Neural crest cell (in vitro differentiated cells): ENCODE measurements around the gene TFDP3. TPM values are rescaled to one million over a fixed set of nuclear protein-coding genes. Genes with fewer than 3 reads are reported as not detected.

Experiments
- DNase-seq: peaks from one replicate; pipeline ENCODE4 v3.0.0; 2021; ENCODE audit warnings: low read depth, mixed read lengths, low spot score
- H3K27ac Mint-ChIP-seq: one replicate; pipeline ENCODE4 v1.8.0; 2021; ENCODE audit warnings: mild to moderate bottlenecking, mixed read lengths; ENCODE audit not compliant: unreplicated experiment
- H3K27me3 Mint-ChIP-seq: 2 replicates; pipeline ENCODE4 v1.8.0; 2021; ENCODE audit warnings: low read depth, mild to moderate bottlenecking, mixed read lengths
- H3K36me3 Mint-ChIP-seq: 2 replicates; pipeline ENCODE4 v1.8.0; 2021; ENCODE audit warnings: low read depth, mild to moderate bottlenecking, mixed read lengths
- H3K4me1 Mint-ChIP-seq: 2 replicates; pipeline ENCODE4 v1.8.0; 2021; ENCODE audit warnings: mixed read lengths
- H3K4me3 Mint-ChIP-seq: one replicate; pipeline ENCODE4 v1.8.0; 2021; ENCODE audit warnings: mild to moderate bottlenecking, mixed read lengths
- H3K9me3 Mint-ChIP-seq: 2 replicates; pipeline ENCODE4 v1.8.0; 2021; ENCODE audit warnings: mixed read lengths
- total RNA-seq: library from RNA; stranded (reverse); gene quantifications from 2 replicates; pipeline ENCODE4 v1.2.1, GENCODE V29; 2021
- TF ChIP-seq, protein P1 (sequence below): fragments of 200-600 bp; sonication (generic); conservative IDR thresholded peaks from 2 replicates; pipeline ENCODE4 v1.5.0; 2021; ENCODE audit warnings: antibody characterized with exemption, mild to moderate bottlenecking

TFDP3 gene
- total RNA-seq, 1 donor from 2014 or later = not detected

DNA sequence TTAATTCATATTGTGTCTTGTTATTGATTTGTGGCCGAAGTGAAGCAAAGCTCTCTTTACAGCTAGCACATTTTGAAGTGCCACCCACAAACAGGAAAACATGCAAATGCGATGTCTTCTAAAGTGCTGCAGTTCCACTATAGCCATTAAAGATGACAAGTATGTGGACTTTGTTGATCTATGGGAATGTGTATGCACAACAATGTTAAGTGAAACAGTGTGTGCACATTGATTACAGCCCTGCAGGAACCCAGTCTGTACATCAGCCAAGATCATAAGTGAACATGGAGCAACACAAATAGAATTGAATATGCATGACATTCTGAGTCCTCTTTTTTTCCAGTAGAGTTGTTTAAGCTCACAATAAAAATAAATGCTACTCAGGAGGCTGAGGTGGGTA is 43.0 kb downstream of the TFDP3 start:
- Mint-ChIP-seq H3K4me3 (no peak overlapping the region), H3K36me3 (no peaks in the 10 kb centered on the region), H3K27ac (no peak overlapping the region), H3K27me3 (no peaks in the 10 kb centered on the region), H3K4me1 (peaks cover 28% of the 10 kb centered on the region), H3K9me3 (peaks cover under 1% of the 10 kb centered on the region)
- DNase-seq = no peak
- TF ChIP-seq, protein P1, sequence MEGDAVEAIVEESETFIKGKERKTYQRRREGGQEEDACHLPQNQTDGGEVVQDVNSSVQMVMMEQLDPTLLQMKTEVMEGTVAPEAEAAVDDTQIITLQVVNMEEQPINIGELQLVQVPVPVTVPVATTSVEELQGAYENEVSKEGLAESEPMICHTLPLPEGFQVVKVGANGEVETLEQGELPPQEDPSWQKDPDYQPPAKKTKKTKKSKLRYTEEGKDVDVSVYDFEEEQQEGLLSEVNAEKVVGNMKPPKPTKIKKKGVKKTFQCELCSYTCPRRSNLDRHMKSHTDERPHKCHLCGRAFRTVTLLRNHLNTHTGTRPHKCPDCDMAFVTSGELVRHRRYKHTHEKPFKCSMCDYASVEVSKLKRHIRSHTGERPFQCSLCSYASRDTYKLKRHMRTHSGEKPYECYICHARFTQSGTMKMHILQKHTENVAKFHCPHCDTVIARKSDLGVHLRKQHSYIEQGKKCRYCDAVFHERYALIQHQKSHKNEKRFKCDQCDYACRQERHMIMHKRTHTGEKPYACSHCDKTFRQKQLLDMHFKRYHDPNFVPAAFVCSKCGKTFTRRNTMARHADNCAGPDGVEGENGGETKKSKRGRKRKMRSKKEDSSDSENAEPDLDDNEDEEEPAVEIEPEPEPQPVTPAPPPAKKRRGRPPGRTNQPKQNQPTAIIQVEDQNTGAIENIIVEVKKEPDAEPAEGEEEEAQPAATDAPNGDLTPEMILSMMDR = no peak

DNA sequence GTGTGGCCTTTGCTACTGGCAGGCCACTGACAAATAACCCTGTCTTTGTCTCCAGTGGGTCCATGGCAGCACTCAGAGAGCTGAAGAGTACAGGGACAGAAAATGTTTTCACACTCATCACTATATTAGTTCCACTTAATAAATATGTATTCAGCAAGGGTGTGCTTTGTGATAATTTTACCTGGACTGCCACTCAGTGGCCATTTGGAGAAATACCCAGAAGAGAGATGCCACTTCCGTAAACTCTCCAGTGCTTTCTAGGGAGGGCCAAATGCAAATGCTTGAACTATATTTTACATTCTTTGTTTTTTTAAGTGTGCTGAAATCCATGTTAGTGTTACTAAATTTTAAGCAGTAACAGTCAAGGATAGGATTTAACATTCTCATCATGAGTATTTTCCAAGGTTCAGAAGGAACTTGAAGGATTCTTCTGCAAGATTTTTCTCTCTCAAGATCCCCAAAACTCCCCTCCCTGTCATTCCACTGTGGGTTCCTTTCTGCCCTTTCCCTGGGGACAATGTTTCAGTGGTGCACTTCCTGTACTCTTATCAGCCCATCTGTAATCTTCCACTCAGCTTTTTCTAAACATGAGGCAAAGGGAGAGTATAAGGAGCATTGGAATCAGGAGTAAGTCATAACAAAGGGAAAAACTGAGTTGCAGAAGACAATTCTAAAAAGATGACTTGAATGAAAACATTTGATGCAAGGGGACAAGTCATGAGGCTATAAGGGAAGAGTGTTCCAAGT is 46.0 kb downstream of the TFDP3 start:
- Mint-ChIP-seq H3K27me3 (no peaks in the 10 kb centered on the region), H3K36me3 (no peaks in the 10 kb centered on the region), H3K27ac (peak overlapping the region; percentile 31), H3K4me3 (no peak overlapping the region), H3K9me3 (peaks cover 2% of the 10 kb centered on the region), H3K4me1 (peaks cover 24% of the 10 kb centered on the region)
- TF ChIP-seq, protein P1 = peak; percentile 81
- no peak for DNase-seq

Other genes with a start within 250 kb of the TFDP3 start
- not detected in 2 replicates for gene USP26, start 121.2 kb downstream of the TFDP3 start, total RNA-seq
- 21.1 and 22.3 TPM in 2 replicates for gene GPC4, start 197.1 kb upstream of the TFDP3 start, total RNA-seq